ENCODE results near the gene SEC14L1.
"Not testable (repeated sequence)": the region's sequence is repeated elsewhere in the genome, so short reads cannot be mapped to it uniquely, and the experiment has no call there.

Gene SEC14L1

DNA sequence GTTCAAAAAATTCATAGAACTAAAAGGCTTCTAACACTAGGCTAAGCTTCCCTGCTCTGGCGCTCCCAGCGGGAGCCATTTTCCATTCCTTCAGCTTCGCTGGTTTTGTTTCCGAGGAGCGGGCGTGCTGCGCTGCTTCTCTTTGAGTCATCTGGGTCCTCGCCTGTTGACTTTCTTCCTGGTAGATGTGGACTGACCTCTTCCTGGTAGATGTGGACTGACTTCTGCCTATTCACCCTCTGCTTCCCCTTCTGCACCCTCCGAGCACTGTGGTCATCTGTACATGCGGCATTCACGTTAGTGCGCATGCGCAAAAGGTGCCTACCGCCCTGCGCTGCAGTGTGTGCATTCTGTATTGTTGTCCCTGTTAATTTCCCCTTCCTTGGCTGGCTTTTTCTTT, 40.8 kb upstream of the SEC14L1 start:
- TF ChIP-seq, protein P1, sequence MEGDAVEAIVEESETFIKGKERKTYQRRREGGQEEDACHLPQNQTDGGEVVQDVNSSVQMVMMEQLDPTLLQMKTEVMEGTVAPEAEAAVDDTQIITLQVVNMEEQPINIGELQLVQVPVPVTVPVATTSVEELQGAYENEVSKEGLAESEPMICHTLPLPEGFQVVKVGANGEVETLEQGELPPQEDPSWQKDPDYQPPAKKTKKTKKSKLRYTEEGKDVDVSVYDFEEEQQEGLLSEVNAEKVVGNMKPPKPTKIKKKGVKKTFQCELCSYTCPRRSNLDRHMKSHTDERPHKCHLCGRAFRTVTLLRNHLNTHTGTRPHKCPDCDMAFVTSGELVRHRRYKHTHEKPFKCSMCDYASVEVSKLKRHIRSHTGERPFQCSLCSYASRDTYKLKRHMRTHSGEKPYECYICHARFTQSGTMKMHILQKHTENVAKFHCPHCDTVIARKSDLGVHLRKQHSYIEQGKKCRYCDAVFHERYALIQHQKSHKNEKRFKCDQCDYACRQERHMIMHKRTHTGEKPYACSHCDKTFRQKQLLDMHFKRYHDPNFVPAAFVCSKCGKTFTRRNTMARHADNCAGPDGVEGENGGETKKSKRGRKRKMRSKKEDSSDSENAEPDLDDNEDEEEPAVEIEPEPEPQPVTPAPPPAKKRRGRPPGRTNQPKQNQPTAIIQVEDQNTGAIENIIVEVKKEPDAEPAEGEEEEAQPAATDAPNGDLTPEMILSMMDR (conservative IDR thresholded peaks at IDR 0.05; ENCODE audit: low read length), result no peak
- H3K4me3 ChIP-seq (ENCODE audit: low read length), result no peak overlapping the region
- no peak for DNase-seq (ENCODE audit: low read depth)

- no peak overlapping the region for H3K4me3 ChIP-seq (ENCODE audit: low read length)
- DNase-seq (ENCODE audit: low read depth), result no peak
- TF ChIP-seq, protein P1 (conservative IDR thresholded peaks at IDR 0.05; ENCODE audit: low read length), result no peak
These were observed 39.0 kb upstream of the SEC14L1 start for GRCh38 chr17:77101521-77102410.

DNA sequence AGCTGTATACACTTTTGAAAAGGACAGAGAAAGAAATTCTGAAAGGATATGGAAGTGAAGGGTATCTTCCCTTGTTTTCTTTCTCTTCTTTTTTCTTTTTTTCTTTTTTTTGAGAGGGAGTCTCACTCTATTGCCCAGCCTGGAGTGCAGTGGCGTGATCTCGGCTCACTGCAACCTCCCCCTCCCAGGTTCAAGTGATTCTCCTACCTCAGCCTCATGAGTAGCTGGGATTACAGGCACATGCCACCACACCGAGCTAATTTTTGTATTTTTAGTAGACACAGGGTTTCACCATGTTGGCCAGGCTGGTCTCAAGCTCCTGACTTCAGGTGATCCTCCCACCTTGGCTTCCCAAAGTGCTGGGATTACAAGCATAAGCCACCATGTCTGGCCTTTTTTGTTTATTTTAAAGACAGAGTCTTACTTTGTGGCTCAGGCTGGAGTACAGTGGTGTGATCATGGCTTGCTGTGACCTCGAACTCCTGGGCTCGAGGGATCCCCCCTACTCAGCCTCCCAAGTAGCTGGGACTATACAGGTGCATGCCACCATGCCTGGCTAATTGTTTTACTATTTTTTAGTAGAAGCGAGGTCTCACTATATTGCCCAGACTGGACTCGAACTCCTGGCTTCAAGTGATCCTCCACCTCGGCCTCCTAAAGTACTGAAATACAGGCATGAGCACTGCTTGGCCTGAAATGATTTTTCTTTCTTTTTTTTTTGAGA, 38.2 kb upstream of the SEC14L1 start:
- not testable (repeated sequence) for DNase-seq (ENCODE audit: low read depth); H3K4me3 ChIP-seq (ENCODE audit: low read length)

- TF ChIP-seq, protein P1 (conservative IDR thresholded peaks at IDR 0.05; ENCODE audit: low read length), result no peak
- no peak for DNase-seq (ENCODE audit: low read depth)
- no peak overlapping the region for H3K4me3 ChIP-seq (ENCODE audit: low read length)
These were observed 35.1 kb upstream of the SEC14L1 start for GRCh38 chr17:77105706-77106105.

DNA sequence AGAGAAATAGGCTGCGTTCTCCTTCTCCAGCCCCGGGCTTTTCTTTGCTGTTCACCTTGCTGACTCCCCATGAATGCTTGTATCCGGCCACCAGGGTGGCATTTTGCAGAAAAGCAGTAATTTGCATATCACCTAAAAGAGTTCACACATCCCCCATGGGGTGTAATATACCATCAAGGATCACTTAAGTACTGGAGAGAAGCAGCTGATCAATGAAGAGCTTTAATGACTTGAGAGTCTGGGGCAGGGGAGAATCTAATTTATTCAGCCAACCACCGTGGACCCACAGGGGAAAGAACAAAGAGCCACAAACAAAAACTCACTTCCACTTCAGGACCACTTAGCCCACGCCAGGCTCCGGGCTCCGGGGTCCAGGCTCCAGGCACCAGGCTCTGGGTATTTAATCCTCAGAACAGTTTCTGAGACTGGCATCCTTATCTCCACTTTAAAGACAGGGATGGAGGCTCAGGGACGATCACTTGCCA, 33.9 kb upstream of the SEC14L1 start:
- no peak overlapping the region for H3K4me3 ChIP-seq (ENCODE audit: low read length)

GRCh38 chr17:77107506-77108433, 33.0 kb upstream of the SEC14L1 start:
- TF ChIP-seq, protein P1 (conservative IDR thresholded peaks at IDR 0.05; ENCODE audit: low read length), result no peak
- peak; percentile 66 for DNase-seq (ENCODE audit: low read depth)

More for the DNA sequence above, 33.9 kb upstream of the SEC14L1 start:
- TF ChIP-seq, protein P1 (conservative IDR thresholded peaks at IDR 0.05; ENCODE audit: low read length), result no peak
- no peak for DNase-seq (ENCODE audit: low read depth)

More at GRCh38 chr17:77107506-77108433, 33.0 kb upstream of the SEC14L1 start:
- H3K4me3 ChIP-seq (ENCODE audit: low read length), result no peak overlapping the region

Data from AG10803 (cell line).